Measurements from ENCODE around the gene NTF4. TPM values are rescaled to one million over a fixed set of nuclear protein-coding genes. Genes with fewer than 3 reads are reported as not detected.
"Not testable (repeated sequence)": the region's sequence is repeated elsewhere in the genome, so short reads cannot be mapped to it uniquely, and the experiment has no call there.

NTF4 gene
- polyA plus RNA-seq, 4 donors = 0.34 TPM; not detected in 3

DNA sequence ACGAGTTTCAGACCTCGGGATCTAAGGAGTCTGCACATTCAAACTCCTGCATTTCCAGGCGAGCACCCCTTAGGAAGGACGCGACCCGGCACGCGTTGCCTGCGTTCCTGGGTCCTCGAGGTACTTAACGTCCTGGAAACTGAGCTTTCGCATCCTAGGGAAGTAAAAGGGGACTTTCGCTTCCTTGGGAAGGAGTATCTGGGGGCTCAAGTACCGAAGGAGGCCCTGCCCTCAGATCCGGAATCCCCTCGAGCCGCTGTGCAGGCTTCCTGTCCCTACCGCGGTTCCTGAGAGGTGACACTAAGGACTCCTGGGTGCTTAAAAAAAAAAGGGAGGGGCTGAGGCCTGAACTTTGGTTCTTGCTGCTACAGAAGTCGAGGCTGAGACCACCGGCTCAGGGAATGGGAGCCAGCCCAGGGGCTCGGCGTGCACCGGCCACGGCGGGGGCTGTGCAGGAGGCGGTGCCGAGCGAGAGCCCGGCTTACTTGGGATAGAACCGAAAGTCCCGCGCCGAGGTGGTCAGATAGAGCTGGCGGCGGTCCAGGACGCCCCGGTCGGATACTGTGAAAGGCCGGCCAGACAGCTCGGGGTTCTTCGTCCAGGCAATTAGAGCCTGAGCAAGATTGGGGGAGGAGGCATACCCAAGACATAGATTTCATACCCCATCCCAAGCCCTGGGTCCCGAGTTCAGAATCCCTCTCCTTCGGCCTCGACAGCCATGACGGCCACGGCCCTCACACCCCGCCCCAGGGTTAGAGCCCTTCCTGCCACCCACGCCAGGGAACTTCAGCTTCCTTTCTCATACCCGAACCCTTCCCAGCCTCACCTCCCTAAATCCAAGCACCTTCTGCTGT lies 46.0 kb downstream of the NTF4 start:
- FAIRE-seq; H3K27ac ChIP-seq (ENCODE audit: low read depth in 1 of 3, low read length in 2 of 3); H3K9me3 ChIP-seq (ENCODE audit: control insufficient read depth in 2 of 2, insufficient read depth in 1 of 2, low read depth in 1 of 2, low read length in 1 of 2): not testable (repeated sequence)
- peak overlapping the region in 2 of 3 donors; percentile 18 to 55 for H3K4me3 ChIP-seq (ENCODE audit: low read depth in 1 of 3, low read length in 3 of 3)
- peak; percentile 40 to 41 for DNase-seq
- H3K27me3 ChIP-seq (ENCODE audit: control insufficient read depth in 3 of 3, insufficient read depth in 3 of 3, low read length in 3 of 3) = peaks cover 0 to 39% (median 0%) of the 10 kb centered on the region in 3 donors
- H3K36me3 ChIP-seq (ENCODE audit: control insufficient read depth in 3 of 3, insufficient read depth in 2 of 3, low read depth in 1 of 3, low read length in 3 of 3) = peaks cover 0 to 33% (median 5%) of the 10 kb centered on the region in 3 donors
- H3K4me1 ChIP-seq (ENCODE audit: control insufficient read depth in 3 of 3, insufficient read depth in 2 of 3, low read depth in 1 of 3, low read length in 2 of 3) = peaks cover 0 to 11% (median 4%) of the 10 kb centered on the region in 3 donors
- WGBS, 3 donors = 1 to 4% (median 3%) methylated on average over 43 to 50 of the region's 50 CpGs

GRCh38 chr19:49017666-49018351 lies 46.8 kb downstream of the NTF4 start:
- Histone ChIP-seq H3K4me1 (ENCODE audit: control insufficient read depth in 3 of 3, insufficient read depth in 2 of 3, low read depth in 1 of 3, low read length in 2 of 3) (peaks cover 0 to 11% (median 4%) of the 10 kb centered on the region in 3 donors), H3K36me3 (ENCODE audit: control insufficient read depth in 3 of 3, insufficient read depth in 2 of 3, low read depth in 1 of 3, low read length in 3 of 3) (peaks cover 0 to 37% (median 5%) of the 10 kb centered on the region in 3 donors), H3K9me3 (ENCODE audit: control insufficient read depth in 2 of 2, insufficient read depth in 1 of 2, low read depth in 1 of 2, low read length in 1 of 2) (no peaks in the 10 kb centered on the region), H3K27me3 (ENCODE audit: control insufficient read depth in 3 of 3, insufficient read depth in 3 of 3, low read length in 3 of 3) (peaks cover 0 to 39% (median 0%) of the 10 kb centered on the region in 3 donors), H3K27ac (ENCODE audit: low read depth in 1 of 3, low read length in 2 of 3) (peak overlapping the region in 1 of 3 donors; percentile 27), H3K4me3 (ENCODE audit: low read depth in 1 of 3, low read length in 3 of 3) (peak overlapping the region; percentile 22 to 55 (median 39))
- 0 to 1% (median 0%) methylated on average over 50 to 62 of the region's 62 CpGs for WGBS, 3 donors
- no peak for FAIRE-seq
- peak; percentile 77 to 80 for DNase-seq

- no peak for DNase-seq
- Histone ChIP-seq H3K36me3 (ENCODE audit: control insufficient read depth in 3 of 3, insufficient read depth in 2 of 3, low read depth in 1 of 3, low read length in 3 of 3) (peaks cover 0 to 43% (median 5%) of the 10 kb centered on the region in 3 donors), H3K4me1 (ENCODE audit: control insufficient read depth in 3 of 3, insufficient read depth in 2 of 3, low read depth in 1 of 3, low read length in 2 of 3) (peaks cover 0 to 11% (median 4%) of the 10 kb centered on the region in 3 donors), H3K9me3 (ENCODE audit: control insufficient read depth in 2 of 2, insufficient read depth in 1 of 2, low read depth in 1 of 2, low read length in 1 of 2) (no peaks in the 10 kb centered on the region), H3K4me3 (ENCODE audit: low read depth in 1 of 3, low read length in 3 of 3) (peak within 1 kb of the TSS; percentile 22 to 55 (median 39)), H3K27ac (ENCODE audit: low read depth in 1 of 3, low read length in 2 of 3) (peak within 1 kb of the TSS in 2 of 3 donors; percentile 16 to 27), H3K27me3 (ENCODE audit: control insufficient read depth in 3 of 3, insufficient read depth in 3 of 3, low read length in 3 of 3) (peaks cover 0 to 38% (median 0%) of the 10 kb centered on the region in 3 donors)
- WGBS, 3 donors = 60 to 72% (median 65%) methylated on average over 17 of the region's 17 CpGs
- FAIRE-seq = no peak
Observed at GRCh38 chr19:49017041-49017665, 47.5 kb downstream of the NTF4 start, which contains the start of gene LHB. TSS of gene LHB (minus strand) at chr19:49017091. CDS start at chr19:49017081, 10 bp downstream.

DNA sequence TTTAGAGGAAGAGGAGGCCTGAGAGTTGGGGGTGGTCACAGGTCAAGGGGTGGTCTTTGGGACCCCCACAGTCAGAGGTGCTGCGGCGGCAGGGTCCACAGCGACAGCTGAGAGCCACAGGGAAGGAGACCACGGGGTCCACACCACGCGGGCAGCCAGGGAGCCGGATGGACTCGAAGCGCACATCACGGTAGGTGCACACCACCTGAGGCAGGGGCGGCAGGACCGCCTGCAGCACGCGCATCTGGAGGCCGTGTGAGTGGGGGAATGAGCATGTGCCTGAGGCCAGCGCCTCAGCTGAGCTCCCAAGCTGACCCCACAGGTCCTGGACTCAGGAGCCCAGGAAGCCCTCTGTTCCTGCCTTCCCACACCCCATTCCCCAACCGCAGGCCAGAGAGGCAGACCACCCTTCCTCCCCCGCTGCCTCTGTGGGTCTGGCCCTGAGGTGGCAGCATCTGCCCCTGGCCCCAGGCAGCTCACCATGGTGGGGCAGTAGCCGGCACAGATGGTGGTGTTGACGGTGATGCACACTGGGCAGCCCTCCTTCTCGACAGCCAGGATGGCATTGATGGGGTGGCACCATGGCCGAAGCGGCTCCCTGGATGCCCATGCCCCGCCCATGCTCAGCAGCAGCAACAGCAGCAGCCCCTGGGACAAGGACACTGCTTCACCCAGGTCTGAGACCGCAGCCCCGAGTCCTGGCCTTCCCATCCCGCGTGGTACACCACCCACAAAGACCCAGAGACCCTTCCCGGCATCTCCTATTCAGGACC lies 48.4 kb downstream of the NTF4 start:
- H3K9me3 ChIP-seq (ENCODE audit: control insufficient read depth in 2 of 2, insufficient read depth in 1 of 2, low read depth in 1 of 2, low read length in 1 of 2) = no peaks in the 10 kb centered on the region
- H3K36me3 ChIP-seq (ENCODE audit: control insufficient read depth in 3 of 3, insufficient read depth in 2 of 3, low read depth in 1 of 3, low read length in 3 of 3) = peaks cover 0 to 52% (median 5%) of the 10 kb centered on the region in 3 donors
- peaks cover 0 to 11% (median 4%) of the 10 kb centered on the region in 3 donors for H3K4me1 ChIP-seq (ENCODE audit: control insufficient read depth in 3 of 3, insufficient read depth in 2 of 3, low read depth in 1 of 3, low read length in 2 of 3)
- H3K4me3 ChIP-seq (ENCODE audit: low read depth in 1 of 3, low read length in 3 of 3) = no peak overlapping the region
- DNase-seq (no peak), FAIRE-seq (no peak)
- 92 to 95% (median 94%) methylated on average over 21 to 26 of the region's 29 CpGs for WGBS, 3 donors
- H3K27me3 ChIP-seq (ENCODE audit: control insufficient read depth in 3 of 3, insufficient read depth in 3 of 3, low read length in 3 of 3) = peaks cover 0 to 29% (median 0%) of the 10 kb centered on the region in 3 donors
- no peak overlapping the region for H3K27ac ChIP-seq (ENCODE audit: low read depth in 1 of 3, low read length in 2 of 3)

DNA sequence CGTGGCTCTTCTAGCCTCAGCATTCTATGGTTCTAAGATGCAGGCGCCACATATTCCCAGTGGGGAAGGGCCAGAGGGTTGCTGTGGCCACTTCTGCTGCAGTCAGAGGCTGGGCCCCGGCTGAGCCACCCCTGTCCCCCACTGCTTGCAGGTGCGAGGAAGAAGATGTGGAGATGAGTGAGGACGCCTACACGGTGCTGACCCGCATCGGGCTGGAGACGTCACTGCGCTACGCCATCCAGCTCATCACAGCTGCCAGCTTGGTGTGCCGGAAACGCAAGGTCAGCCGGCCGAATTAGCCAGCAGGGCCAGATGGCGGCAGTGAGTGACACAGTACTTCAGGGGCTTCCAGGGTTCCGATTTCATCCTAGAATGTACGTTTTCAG lies 49.8 kb downstream of the NTF4 start:
- peaks cover 5 to 65% (median 7%) of the 10 kb centered on the region in 3 donors for H3K36me3 ChIP-seq (ENCODE audit: control insufficient read depth in 3 of 3, insufficient read depth in 2 of 3, low read depth in 1 of 3, low read length in 3 of 3)
- H3K27me3 ChIP-seq (ENCODE audit: control insufficient read depth in 3 of 3, insufficient read depth in 3 of 3, low read length in 3 of 3) = peaks cover 0 to 15% (median 0%) of the 10 kb centered on the region in 3 donors
- peaks cover 0 to 11% (median 4%) of the 10 kb centered on the region in 3 donors for H3K4me1 ChIP-seq (ENCODE audit: control insufficient read depth in 3 of 3, insufficient read depth in 2 of 3, low read depth in 1 of 3, low read length in 2 of 3)
- H3K27ac ChIP-seq (ENCODE audit: low read depth in 1 of 3, low read length in 2 of 3) = no peak overlapping the region
- no peak for FAIRE-seq
- WGBS, 3 donors = 93 to 94% (median 93%) methylated on average over 18 of the region's 18 CpGs
- no peaks in the 10 kb centered on the region for H3K9me3 ChIP-seq (ENCODE audit: control insufficient read depth in 2 of 2, insufficient read depth in 1 of 2, low read depth in 1 of 2, low read length in 1 of 2)
- DNase-seq = no peak
- no peak overlapping the region for H3K4me3 ChIP-seq (ENCODE audit: low read depth in 1 of 3, low read length in 3 of 3)

GRCh38 chr19:49014123-49014869 lies 50.3 kb downstream of the NTF4 start:
- Histone ChIP-seq H3K27me3 (ENCODE audit: control insufficient read depth in 3 of 3, insufficient read depth in 3 of 3, low read length in 3 of 3) (peaks cover 0 to 10% (median 0%) of the 10 kb centered on the region in 3 donors), H3K27ac (ENCODE audit: low read depth in 1 of 3, low read length in 2 of 3) (no peak overlapping the region), H3K36me3 (ENCODE audit: control insufficient read depth in 3 of 3, insufficient read depth in 2 of 3, low read depth in 1 of 3, low read length in 3 of 3) (peaks cover 5 to 71% (median 10%) of the 10 kb centered on the region in 3 donors), H3K4me3 (ENCODE audit: low read depth in 1 of 3, low read length in 3 of 3) (no peak overlapping the region), H3K9me3 (ENCODE audit: control insufficient read depth in 2 of 2, insufficient read depth in 1 of 2, low read depth in 1 of 2, low read length in 1 of 2) (no peaks in the 10 kb centered on the region), H3K4me1 (ENCODE audit: control insufficient read depth in 3 of 3, insufficient read depth in 2 of 3, low read depth in 1 of 3, low read length in 2 of 3) (peaks cover 0 to 11% (median 4%) of the 10 kb centered on the region in 3 donors)
- DNase-seq = no peak
- FAIRE-seq = no peak
- WGBS, 3 donors = 91 to 93% (median 91%) methylated on average over 30 to 32 of the region's 32 CpGs

DNA sequence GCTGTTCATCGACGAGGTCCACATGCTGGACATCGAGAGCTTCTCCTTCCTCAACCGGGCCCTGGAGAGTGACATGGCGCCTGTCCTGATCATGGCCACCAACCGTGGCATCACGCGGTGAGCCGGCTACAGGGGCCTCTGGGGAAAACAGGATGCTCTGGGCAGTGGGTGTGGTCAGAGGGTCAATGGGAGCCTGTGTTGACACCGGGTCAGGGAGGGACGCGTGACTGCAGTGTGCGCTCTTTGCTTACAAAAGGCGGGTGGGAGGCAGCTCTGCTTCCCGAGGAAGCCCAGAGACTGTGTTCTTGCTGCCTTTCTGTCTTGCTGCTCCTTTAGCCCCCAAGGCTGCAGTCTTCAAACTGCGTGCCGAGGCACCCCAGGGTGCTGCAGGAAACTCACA lies 53.4 kb downstream of the NTF4 start:
- Histone ChIP-seq H3K27ac (ENCODE audit: low read depth in 1 of 3, low read length in 2 of 3) (no peak overlapping the region), H3K9me3 (ENCODE audit: control insufficient read depth in 2 of 2, insufficient read depth in 1 of 2, low read depth in 1 of 2, low read length in 1 of 2) (no peaks in the 10 kb centered on the region), H3K36me3 (ENCODE audit: control insufficient read depth in 3 of 3, insufficient read depth in 2 of 3, low read depth in 1 of 3, low read length in 3 of 3) (peaks cover 5 to 79% (median 15%) of the 10 kb centered on the region in 3 donors), H3K4me3 (ENCODE audit: low read depth in 1 of 3, low read length in 3 of 3) (no peak overlapping the region), H3K27me3 (ENCODE audit: control insufficient read depth in 3 of 3, insufficient read depth in 3 of 3, low read length in 3 of 3) (no peaks in the 10 kb centered on the region), H3K4me1 (ENCODE audit: control insufficient read depth in 3 of 3, insufficient read depth in 2 of 3, low read depth in 1 of 3, low read length in 2 of 3) (no peaks in the 10 kb centered on the region)
- WGBS, 3 donors = 90 to 93% (median 93%) methylated on average over 15 to 17 of the region's 17 CpGs
- FAIRE-seq = no peak
- no peak for DNase-seq

Measured in small intestine (tissue), 7 donors.